Uterus (tissue), 4 donors: ENCODE results near the gene FUBP1. TPM values are rescaled to one million over a fixed set of nuclear protein-coding genes. Genes with fewer than 3 reads are reported as not detected.
A peak's percentile ranks its signal among the peaks of the same experiment; 100 is the strongest.
"Not testable (repeated sequence)": the region's sequence is repeated elsewhere in the genome, so short reads cannot be mapped to it uniquely, and the experiment has no call there.

ENCODE experiments used
- DNase-seq, 2 donors: peaks; one replicate each; pipeline ENCODE4 v3.0.0-alpha.2; 2019 to 2020
- H3K27ac ChIP-seq, 2 donors: fragments of 200-600 bp; sonication (generic); 1 replicate in 1 of 2; 2 replicates in 1 of 2; pipeline ENCODE4 v1.5.1; 2016 to 2018
- H3K27me3 ChIP-seq, 2 donors: fragments of 200-600 bp; sonication (generic); one replicate each; pipeline ENCODE4 v1.5.1; 2018 to 2019; ENCODE audit warnings: control low read depth in 1 of 2
- H3K36me3 ChIP-seq, 2 donors: fragments of 200-600 bp; sonication (generic); one replicate each; pipeline ENCODE4 v1.5.1; 2019; ENCODE audit warnings: control low read depth in 1 of 2
- H3K4me1 ChIP-seq, 2 donors: fragments of 200-600 bp; sonication (generic); one replicate each; pipeline ENCODE4 v1.5.1; 2018 to 2019; ENCODE audit warnings: control low read depth in 1 of 2
- H3K4me3 ChIP-seq, 2 donors: fragments of 200-600 bp; sonication (generic); 1 replicate in 1 of 2; 2 replicates in 1 of 2; pipeline ENCODE4 v1.5.1; 2018 to 2019; ENCODE audit warnings: mild to moderate bottlenecking in 1 of 2
- H3K9me3 ChIP-seq, 2 donors: fragments of 200-600 bp; sonication (generic); one replicate each; pipeline ENCODE4 v1.5.1; 2019; ENCODE audit warnings: control low read depth in 1 of 2
- CTCF ChIP-seq, 4 experiments: fragments of 200-600 bp in 2 of 4; fragments of 450-650 bp in 2 of 4; sonication (generic) in 2 of 4; IDR thresholded peaks; one replicate each; pipeline ENCODE4 v1.5.1; 2016 to 2019; ENCODE audit warnings: antibody characterized with exemption in 4 of 4, mild to moderate bottlenecking in 2 of 4, moderate library complexity in 1 of 4
- POLR2A ChIP-seq, 2 donors: fragments of 450-650 bp; IDR thresholded peaks; one replicate each; pipeline ENCODE4 v1.6.1; 2016; ENCODE audit warnings: antibody characterized with exemption in 2 of 2, mild to moderate bottlenecking in 1 of 2, moderate library complexity in 1 of 2
- intact Hi-C: fragments of 100-400 bp; cut with DNase I; formaldehyde crosslinking; loops from one replicate; pipeline ENCODE4 v1.15.1; 2023; ENCODE audit warnings: low total_unique reads
- total RNA-seq, 4 donors: library from RNA; depleted of rRNA in 3 of 4; stranded (reverse); fragments of >200 nt in 3 of 4; gene quantifications; one replicate each; pipeline versions ENCODE4 v1.1.0 to v1.2.4, GENCODE V29; 2014 to 2023
- donor health status: DM: yes; HTN: yes; CAD: no.

FUBP1 gene
- total RNA-seq, 4 donors from 2014 or later: 40.6 to 300 (median 116) TPM

GRCh38 chr1:77925956-77926355, 52.9 kb downstream of the FUBP1 start:
- no peak for DNase-seq
- intact Hi-C loops: no loop called here
- TF ChIP-seq POLR2A (IDR thresholded peaks at IDR 0.05) (no peak), CTCF (IDR thresholded peaks at IDR 0.05) (no peak)
- Histone ChIP-seq H3K27me3 (no peaks in the 10 kb centered on the region), H3K27ac (peak overlapping the region in 1 of 2 donors; percentile 1), H3K4me1 (peaks cover 0 to 5% of the 10 kb centered on the region in 2 donors), H3K9me3 (no peaks in the 10 kb centered on the region), H3K4me3 (no peak overlapping the region), H3K36me3 (no peaks in the 10 kb centered on the region)

GRCh38 chr1:77925518-77925917, 53.4 kb downstream of the FUBP1 start:
- intact Hi-C loops: no loop called here
- Histone ChIP-seq H3K4me1 (peaks cover 0 to 5% of the 10 kb centered on the region in 2 donors), H3K9me3 (no peaks in the 10 kb centered on the region), H3K27ac (peak overlapping the region in 1 of 2 donors; percentile 14), H3K36me3 (no peaks in the 10 kb centered on the region), H3K4me3 (no peak overlapping the region), H3K27me3 (no peaks in the 10 kb centered on the region)
- TF ChIP-seq POLR2A (IDR thresholded peaks at IDR 0.05) (no peak), CTCF (IDR thresholded peaks at IDR 0.05) (no peak)
- no peak for DNase-seq

GRCh38 chr1:77918918-77919317, 60.0 kb downstream of the FUBP1 start:
- H3K4me1 ChIP-seq, H3K27ac ChIP-seq, H3K4me3 ChIP-seq, H3K36me3 ChIP-seq, H3K9me3 ChIP-seq, H3K27me3 ChIP-seq, intact Hi-C loops, DNase-seq: not testable (repeated sequence)

- no peak for DNase-seq
- no peaks in the 10 kb centered on the region for H3K36me3 ChIP-seq
- intact Hi-C loops: no loop called here
- no peak overlapping the region for H3K4me3 ChIP-seq
- H3K27me3 ChIP-seq: no peaks in the 10 kb centered on the region
- no peaks in the 10 kb centered on the region for H3K4me1 ChIP-seq
- H3K27ac ChIP-seq: no peak overlapping the region
- H3K9me3 ChIP-seq: no peaks in the 10 kb centered on the region
- no peak for TF ChIP-seq POLR2A (IDR thresholded peaks at IDR 0.05)
- TF ChIP-seq CTCF (IDR thresholded peaks at IDR 0.05): no peak
Observed at GRCh38 chr1:77910116-77910515, 68.8 kb downstream of the FUBP1 start.

- no peaks in the 10 kb centered on the region for H3K9me3 ChIP-seq
- no peaks in the 10 kb centered on the region for H3K36me3 ChIP-seq
- H3K27me3 ChIP-seq: no peaks in the 10 kb centered on the region
- TF ChIP-seq POLR2A (IDR thresholded peaks at IDR 0.05) (no peak), CTCF (IDR thresholded peaks at IDR 0.05) (no peak)
- H3K4me1 ChIP-seq: no peaks in the 10 kb centered on the region
- no peak for DNase-seq
- H3K27ac ChIP-seq: no peak overlapping the region
- intact Hi-C loops: no loop called here
- H3K4me3 ChIP-seq: no peak overlapping the region
Observed at GRCh38 chr1:77906624-77907023, 72.2 kb downstream of the FUBP1 start.

- H3K36me3 ChIP-seq: no peaks in the 10 kb centered on the region
- TF ChIP-seq CTCF (IDR thresholded peaks at IDR 0.05) (no peak), POLR2A (IDR thresholded peaks at IDR 0.05) (no peak)
- no peaks in the 10 kb centered on the region for H3K9me3 ChIP-seq
- H3K27ac ChIP-seq: no peak overlapping the region
- no peaks in the 10 kb centered on the region for H3K4me1 ChIP-seq
- no peak overlapping the region for H3K4me3 ChIP-seq
- no peak for DNase-seq
- intact Hi-C loops: no loop called here
- no peaks in the 10 kb centered on the region for H3K27me3 ChIP-seq
Observed at GRCh38 chr1:77906019-77906545, 72.8 kb downstream of the FUBP1 start.
